GM21360 (cell line): ENCODE data around the gene HPSE2.

ENCODE experiments used
- ATAC-seq: cut with Tn5 transposase; IDR thresholded peaks from one replicate; pipeline ENCODE4 v1.9.1; 2021; ENCODE audit warnings: mild to moderate bottlenecking, moderate library complexity; ENCODE audit not compliant: unreplicated experiment

Gene HPSE2

GRCh38 chr10:98696516-98696915, 539.1 kb downstream of the HPSE2 start:
- no peak for ATAC-seq

- ATAC-seq, result no peak
Measured at GRCh38 chr10:98694883-98695282, 540.8 kb downstream of the HPSE2 start.

- no peak for ATAC-seq
Measured at GRCh38 chr10:98694014-98694413, 541.6 kb downstream of the HPSE2 start.

- no peak for ATAC-seq
Measured at GRCh38 chr10:98687685-98688084, 548.0 kb downstream of the HPSE2 start.

DNA sequence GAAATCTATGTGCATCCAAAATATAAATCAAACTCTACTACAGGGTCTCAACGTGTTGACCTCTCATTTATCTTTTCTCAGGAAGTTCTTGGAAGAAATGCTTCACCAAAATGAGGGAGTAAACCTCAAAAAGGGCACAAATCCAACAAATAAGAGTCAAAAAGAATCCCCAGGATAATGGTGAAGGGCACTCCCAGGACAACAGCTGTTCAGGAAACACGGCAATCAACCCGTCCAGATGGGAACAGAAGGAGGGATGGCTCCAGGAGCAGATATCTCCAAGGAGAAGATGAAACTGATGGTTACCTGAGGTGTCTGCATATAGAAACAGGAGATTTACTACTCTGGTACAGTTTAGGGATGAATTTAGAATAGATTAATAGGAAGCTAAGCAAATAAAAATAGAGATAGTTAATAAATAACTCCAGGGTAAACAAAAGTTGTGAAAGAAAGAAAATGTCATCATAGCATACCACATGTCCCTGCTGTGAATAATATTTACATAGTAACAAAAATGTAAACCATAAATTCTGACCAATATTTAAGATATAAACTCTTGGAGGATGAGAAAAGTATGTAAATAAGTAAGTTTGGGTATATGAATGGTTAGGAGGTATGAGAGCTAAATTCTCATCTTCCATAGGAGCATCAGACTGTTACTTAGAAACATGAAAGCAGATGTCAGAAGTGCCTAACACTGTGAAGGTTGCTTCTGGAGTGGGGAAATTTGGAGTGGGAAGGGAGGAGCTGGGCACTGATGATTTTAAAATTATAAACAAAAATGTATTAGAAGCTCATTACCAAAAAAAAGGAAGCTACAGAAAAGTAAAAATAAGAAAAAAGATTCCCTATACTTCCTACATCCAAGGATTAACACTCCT, 551.4 kb downstream of the HPSE2 start:
- no peak for ATAC-seq

DNA sequence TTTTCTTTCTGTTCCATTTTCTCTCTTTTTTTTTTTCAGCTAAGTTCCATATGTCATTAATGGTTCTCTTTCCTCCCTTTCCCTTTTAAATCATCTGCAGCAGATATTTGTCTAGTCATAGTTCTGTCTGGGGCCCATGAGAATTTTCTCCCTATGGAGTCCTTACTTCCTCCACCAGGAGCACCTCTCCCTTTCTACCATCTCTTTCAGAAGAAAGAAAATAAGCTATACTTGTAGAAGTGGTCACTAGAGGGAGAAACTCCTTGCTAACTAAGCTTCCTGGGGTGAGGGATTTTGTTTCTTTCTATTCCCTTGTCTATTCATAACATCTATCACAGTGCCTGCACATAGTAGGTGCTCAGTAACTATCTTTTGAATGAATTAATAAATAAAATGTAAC, 558.8 kb downstream of the HPSE2 start:
- no peak for ATAC-seq

GRCh38 chr10:98675902-98676301, 559.8 kb downstream of the HPSE2 start:
- ATAC-seq, result no peak

GRCh38 chr10:98673171-98673782, 562.4 kb downstream of the HPSE2 start:
- ATAC-seq, result no peak

DNA sequence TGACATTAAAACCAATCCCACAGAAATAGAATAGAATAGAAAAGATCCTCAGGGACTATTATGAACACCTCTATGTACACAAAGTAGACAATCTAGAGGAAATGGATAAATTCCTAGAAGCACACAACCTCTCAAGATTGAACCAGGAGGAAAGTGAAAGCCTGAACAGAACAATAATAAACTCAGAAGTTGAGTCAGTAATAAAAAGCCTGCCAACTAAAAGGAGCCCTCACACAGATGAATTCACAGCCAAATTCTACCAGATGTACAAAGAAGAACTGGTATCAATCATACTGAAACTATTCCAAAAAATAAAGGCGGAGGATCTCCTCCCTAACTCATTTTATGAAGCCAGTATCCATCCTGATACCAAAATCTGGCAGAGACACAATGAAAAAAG, 568.6 kb downstream of the HPSE2 start:
- ATAC-seq, result no peak

DNA sequence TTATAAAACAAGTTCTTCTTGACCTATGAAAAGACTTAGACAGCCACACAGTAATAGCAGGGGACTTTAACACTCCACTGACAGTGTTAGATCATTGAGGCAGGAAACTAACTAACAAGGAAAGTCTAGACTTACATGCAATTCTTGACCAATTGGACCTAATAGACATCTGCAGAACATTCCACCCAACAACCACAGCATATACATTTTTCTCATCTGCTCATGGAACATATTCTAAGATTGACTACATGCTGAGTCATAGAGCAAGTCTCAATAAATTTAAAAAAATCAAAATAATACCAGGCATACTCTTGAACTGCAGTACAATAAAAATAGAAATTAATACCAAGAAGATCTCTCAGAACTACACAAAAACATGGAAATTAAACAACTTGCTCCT, 569.4 kb downstream of the HPSE2 start:
- no peak for ATAC-seq

GRCh38 chr10:98664329-98665042, 571.2 kb downstream of the HPSE2 start:
- peak; percentile 74 for ATAC-seq

- no peak for ATAC-seq
Measured at GRCh38 chr10:98659951-98660350, 575.7 kb downstream of the HPSE2 start.

- no peak for ATAC-seq
Measured at GRCh38 chr10:98655492-98655891, 580.2 kb downstream of the HPSE2 start.

- no peak for ATAC-seq
Measured at GRCh38 chr10:98649170-98649569, 586.5 kb downstream of the HPSE2 start.

DNA sequence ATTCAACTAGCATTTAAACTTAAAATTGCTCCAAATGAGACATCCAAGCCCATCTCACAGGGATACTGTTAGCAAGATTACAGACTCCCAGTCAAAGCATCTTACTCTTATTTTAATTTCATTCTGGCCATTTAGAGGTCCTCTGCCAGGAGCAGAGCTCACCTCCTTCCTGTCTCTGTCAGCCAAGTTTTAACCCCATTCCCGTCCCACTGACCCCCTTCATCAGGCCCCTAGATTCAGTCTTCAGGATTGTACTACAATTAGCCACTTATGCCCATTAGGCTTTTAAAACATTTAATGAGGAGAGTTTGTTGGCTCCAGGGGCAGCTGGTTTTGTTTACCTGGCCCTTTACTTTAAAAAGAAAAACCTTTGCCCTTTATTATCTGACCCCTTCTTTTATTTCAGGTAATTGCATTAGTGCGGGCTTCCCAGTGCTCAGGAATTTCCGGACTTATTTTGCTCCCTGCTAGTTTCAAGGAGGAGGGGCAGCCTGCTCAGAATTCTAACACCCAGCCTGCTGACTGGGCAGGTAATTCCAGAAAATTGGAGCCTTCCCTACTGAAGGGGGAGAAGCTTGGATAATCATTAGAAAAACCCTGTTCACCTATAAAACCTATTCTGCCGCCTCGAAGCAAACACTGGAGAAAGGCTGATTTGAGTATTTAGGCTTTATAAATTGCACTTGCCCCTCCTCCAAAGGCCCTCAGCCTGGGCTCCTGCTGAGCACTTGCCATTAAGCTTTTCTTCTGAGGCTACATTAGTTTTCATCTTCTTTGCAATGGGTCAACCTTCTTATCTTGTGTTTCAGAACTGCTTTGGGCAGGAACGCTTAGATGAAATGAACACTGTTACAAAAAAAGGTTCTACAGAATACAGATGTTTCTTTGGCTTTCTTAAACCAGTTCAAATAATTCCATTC, 588.4 kb downstream of the HPSE2 start:
- ATAC-seq, result no peak

DNA sequence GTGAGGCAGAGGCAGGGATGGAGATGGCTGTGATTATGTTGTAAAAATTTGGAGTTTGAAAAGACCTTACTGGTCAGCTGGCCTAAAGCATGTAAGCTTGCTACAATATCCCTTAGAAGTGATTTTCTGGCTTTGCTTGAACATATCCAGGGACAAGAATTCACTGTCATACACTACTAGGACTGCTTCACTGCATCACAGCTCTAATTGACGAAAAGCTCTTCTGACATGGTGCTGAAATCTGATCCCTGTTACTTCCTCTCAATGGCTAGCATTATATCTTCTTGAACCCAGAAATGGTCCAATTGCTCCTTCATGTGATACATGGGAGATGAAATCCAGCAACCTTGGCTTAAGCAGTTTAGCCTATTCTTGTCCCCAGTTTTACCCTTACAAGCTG, 591.2 kb downstream of the HPSE2 start:
- ATAC-seq, result no peak

DNA sequence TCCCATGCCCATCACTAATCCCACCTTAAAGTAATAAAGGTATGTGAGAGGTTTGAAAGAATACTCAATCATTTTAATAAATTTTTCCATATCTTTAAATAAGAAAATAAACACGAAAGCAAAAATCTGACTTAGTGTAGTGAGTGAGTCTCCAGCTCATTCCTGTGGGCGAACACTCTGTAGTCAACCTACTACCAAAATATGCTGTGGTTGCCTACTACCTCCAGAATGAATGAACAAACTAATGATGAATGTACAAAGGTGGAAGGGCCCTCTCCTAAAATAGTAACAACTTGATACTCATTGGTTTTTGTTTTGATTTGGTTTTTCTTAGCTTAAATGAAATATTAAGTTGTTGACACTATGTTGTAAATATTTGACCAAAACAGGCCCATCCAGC, 593.4 kb downstream of the HPSE2 start:
- no peak for ATAC-seq

DNA sequence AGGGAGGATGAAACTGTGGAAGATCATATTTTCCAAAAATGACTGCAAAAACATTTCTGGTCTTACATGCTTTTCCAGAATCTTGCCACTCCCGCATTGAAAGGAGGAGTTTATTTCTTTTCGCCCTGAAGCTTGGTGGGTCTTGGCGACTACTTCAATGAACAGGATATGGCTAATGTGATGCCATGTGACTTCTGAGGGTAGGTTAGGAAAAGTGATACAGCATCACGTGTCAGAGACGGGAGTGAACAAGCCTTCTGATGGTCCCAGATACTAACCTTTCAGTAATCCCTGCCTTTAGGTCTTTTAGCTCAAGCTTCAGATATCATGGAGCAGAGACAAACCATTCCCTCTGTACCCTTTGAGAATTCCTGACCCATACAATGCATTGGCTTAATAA, 596.7 kb downstream of the HPSE2 start:
- ATAC-seq, result no peak

GRCh38 chr10:98636921-98637329, 598.7 kb downstream of the HPSE2 start:
- ATAC-seq, result no peak

GRCh38 chr10:98632456-98633150, 603.0 kb downstream of the HPSE2 start:
- ATAC-seq, result no peak
